CD4-positive, alpha-beta T cell treated with Interleukin-17A for 4 hours (primary cell): Measurements from ENCODE around the gene CYP19A1.

Experiments used
- DNase-seq: peaks from one replicate; pipeline ENCODE4 v3.0.0-alpha.2; 2020; ENCODE audit warnings: mixed read lengths

Gene CYP19A1

GRCh38 chr15:51172193-51172592 lies 166.2 kb downstream of the CYP19A1 start:
- DNase-seq, result no peak

- no peak for DNase-seq
Observed at GRCh38 chr15:51171634-51171932, 166.8 kb downstream of the CYP19A1 start.

GRCh38 chr15:51170882-51171633 lies 167.3 kb downstream of the CYP19A1 start:
- no peak for DNase-seq

- DNase-seq, result no peak
Observed at GRCh38 chr15:51168700-51169099, 169.7 kb downstream of the CYP19A1 start.

- no peak for DNase-seq
Observed at GRCh38 chr15:51163843-51164242, 174.6 kb downstream of the CYP19A1 start.

GRCh38 chr15:51162865-51163762 lies 175.3 kb downstream of the CYP19A1 start:
- DNase-seq, result peak; percentile 54

- no peak for DNase-seq
Observed at GRCh38 chr15:51161491-51162220, 176.7 kb downstream of the CYP19A1 start.

- no peak for DNase-seq
Observed at GRCh38 chr15:51160484-51160883, 177.9 kb downstream of the CYP19A1 start.
